Measurements from ENCODE around the gene IER2. TPM values are rescaled to one million over a fixed set of nuclear protein-coding genes. Genes with fewer than 3 reads are reported as not detected.
"Not testable (repeated sequence)": the region's sequence is repeated elsewhere in the genome, so short reads cannot be mapped to it uniquely, and the experiment has no call there.

Gene IER2
- total RNA-seq, 1 donor from 2014 or later, result 72.5 TPM

GRCh38 chr19:13162724-13163608 is 12.8 kb downstream of the IER2 start:
- Mint-ChIP-seq H3K4me3 (peak overlapping the region; percentile 85), H3K4me1 (peaks cover 48% of the 10 kb centered on the region), H3K27me3 (ENCODE audit: low read depth) (no peaks in the 10 kb centered on the region), H3K27ac (ENCODE audit: unreplicated experiment) (peak overlapping the region; percentile 94), H3K9me3 (no peaks in the 10 kb centered on the region), H3K36me3 (ENCODE audit: low read depth) (no peaks in the 10 kb centered on the region)
- DNase-seq (ENCODE audit: low read depth, low spot score), result peak; percentile 84
- TF ChIP-seq, protein P1, sequence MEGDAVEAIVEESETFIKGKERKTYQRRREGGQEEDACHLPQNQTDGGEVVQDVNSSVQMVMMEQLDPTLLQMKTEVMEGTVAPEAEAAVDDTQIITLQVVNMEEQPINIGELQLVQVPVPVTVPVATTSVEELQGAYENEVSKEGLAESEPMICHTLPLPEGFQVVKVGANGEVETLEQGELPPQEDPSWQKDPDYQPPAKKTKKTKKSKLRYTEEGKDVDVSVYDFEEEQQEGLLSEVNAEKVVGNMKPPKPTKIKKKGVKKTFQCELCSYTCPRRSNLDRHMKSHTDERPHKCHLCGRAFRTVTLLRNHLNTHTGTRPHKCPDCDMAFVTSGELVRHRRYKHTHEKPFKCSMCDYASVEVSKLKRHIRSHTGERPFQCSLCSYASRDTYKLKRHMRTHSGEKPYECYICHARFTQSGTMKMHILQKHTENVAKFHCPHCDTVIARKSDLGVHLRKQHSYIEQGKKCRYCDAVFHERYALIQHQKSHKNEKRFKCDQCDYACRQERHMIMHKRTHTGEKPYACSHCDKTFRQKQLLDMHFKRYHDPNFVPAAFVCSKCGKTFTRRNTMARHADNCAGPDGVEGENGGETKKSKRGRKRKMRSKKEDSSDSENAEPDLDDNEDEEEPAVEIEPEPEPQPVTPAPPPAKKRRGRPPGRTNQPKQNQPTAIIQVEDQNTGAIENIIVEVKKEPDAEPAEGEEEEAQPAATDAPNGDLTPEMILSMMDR (conservative IDR thresholded peaks at IDR 0.05), result no peak

- H3K27ac Mint-ChIP-seq (ENCODE audit: unreplicated experiment), result peak overlapping the region; percentile 94
- TF ChIP-seq, protein P1 (conservative IDR thresholded peaks at IDR 0.05), result no peak
- peak overlapping the region; percentile 85 for H3K4me3 Mint-ChIP-seq
- no peaks in the 10 kb centered on the region for H3K27me3 Mint-ChIP-seq (ENCODE audit: low read depth)
- peak; percentile 64 for DNase-seq (ENCODE audit: low read depth, low spot score)
- H3K9me3 Mint-ChIP-seq, result no peaks in the 10 kb centered on the region
- H3K4me1 Mint-ChIP-seq, result peaks cover 49% of the 10 kb centered on the region
- no peaks in the 10 kb centered on the region for H3K36me3 Mint-ChIP-seq (ENCODE audit: low read depth)
Measured at GRCh38 chr19:13163609-13164342, 13.6 kb downstream of the IER2 start.

- TF ChIP-seq, protein P1 (conservative IDR thresholded peaks at IDR 0.05), result no peak
- no peaks in the 10 kb centered on the region for H3K36me3 Mint-ChIP-seq (ENCODE audit: low read depth)
- peak; percentile 80 for DNase-seq (ENCODE audit: low read depth, low spot score)
- H3K27ac Mint-ChIP-seq (ENCODE audit: unreplicated experiment), result peak overlapping the region; percentile 94
- no peaks in the 10 kb centered on the region for H3K27me3 Mint-ChIP-seq (ENCODE audit: low read depth)
- peak overlapping the region; percentile 85 for H3K4me3 Mint-ChIP-seq
- H3K9me3 Mint-ChIP-seq, result no peaks in the 10 kb centered on the region
- H3K4me1 Mint-ChIP-seq, result peaks cover 57% of the 10 kb centered on the region
Measured at GRCh38 chr19:13164343-13165161, 14.3 kb downstream of the IER2 start.

DNA sequence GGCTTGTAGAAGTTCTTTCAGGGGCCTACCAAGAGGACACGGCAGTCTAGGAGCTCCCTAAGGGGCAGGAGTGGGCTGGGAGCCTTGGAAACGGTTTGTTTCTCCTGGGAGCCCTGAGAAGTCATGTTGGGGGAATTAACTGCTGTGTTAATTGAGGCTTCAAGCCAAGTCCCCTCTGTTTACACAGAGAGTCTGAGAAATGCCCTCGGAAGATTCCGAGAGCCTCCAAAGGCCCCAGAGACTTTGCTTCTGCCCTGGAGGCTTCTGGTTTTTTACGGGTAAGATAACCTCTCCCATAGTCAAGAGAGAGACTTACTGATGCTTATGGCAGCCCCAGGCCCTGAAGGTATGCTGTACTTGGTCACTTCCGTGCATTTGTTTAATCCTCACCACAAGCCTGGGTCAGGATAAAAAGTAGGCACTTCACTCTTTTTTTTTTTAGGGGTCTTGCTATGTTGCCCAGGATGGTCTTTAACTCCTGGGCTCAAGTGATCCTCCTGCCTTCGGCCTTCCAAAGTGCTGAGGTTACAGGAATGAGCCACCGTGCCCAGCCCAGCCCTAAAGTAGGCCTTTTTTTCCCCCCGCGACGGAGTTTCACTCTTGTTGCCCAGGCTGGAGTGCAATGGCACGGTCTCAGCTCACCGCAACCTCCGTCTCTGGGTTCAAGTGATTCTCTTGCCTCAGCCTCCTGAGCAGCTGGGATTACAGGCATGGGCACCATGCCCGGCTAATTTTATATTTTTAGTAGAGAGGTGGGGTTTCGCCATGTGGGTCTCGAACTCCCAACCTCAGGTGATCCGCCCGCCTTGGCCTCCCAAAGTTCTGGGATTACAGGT is 15.2 kb downstream of the IER2 start:
- Mint-ChIP-seq H3K4me3 (peak overlapping the region; percentile 85), H3K4me1 (peaks cover 58% of the 10 kb centered on the region), H3K9me3 (no peaks in the 10 kb centered on the region)

GRCh38 chr19:13166151-13166550 is 15.9 kb downstream of the IER2 start:
- H3K27me3 Mint-ChIP-seq (ENCODE audit: low read depth); H3K36me3 Mint-ChIP-seq (ENCODE audit: low read depth); DNase-seq (ENCODE audit: low read depth, low spot score); H3K27ac Mint-ChIP-seq (ENCODE audit: unreplicated experiment); H3K9me3 Mint-ChIP-seq; H3K4me3 Mint-ChIP-seq: not testable (repeated sequence)
- peaks cover 58% of the 10 kb centered on the region for H3K4me1 Mint-ChIP-seq

More for the DNA sequence above, 15.2 kb downstream of the IER2 start:
- peak overlapping the region; percentile 94 for H3K27ac Mint-ChIP-seq (ENCODE audit: unreplicated experiment)
- no peaks in the 10 kb centered on the region for H3K36me3 Mint-ChIP-seq (ENCODE audit: low read depth)
- DNase-seq (ENCODE audit: low read depth, low spot score), result no peak
- TF ChIP-seq, protein P1 (conservative IDR thresholded peaks at IDR 0.05), result no peak
- H3K27me3 Mint-ChIP-seq (ENCODE audit: low read depth), result no peaks in the 10 kb centered on the region

Measured in neural crest cell (in vitro differentiated cells).